C4-2B (cell line): ENCODE results near the gene NPM1.

Source experiments
- CTCF ChIP-seq: fragments of 450-650 bp; conservative IDR thresholded peaks from 2 replicates; pipeline ENCODE4 v1.5.1; 2017; ENCODE audit warnings: mild to moderate bottlenecking
- ZFX ChIP-seq: fragments of 450-650 bp; IDR thresholded peaks from 2 replicates; pipeline ENCODE4 v1.6.1; 2017

- TF ChIP-seq CTCF (no peak), ZFX (no peak)
These were observed 18.6 kb upstream of the NPM1 start for GRCh38 chr5:171369056-171369455.
